K562 (cell line): ENCODE measurements around the gene GTF3C6. TPM values are rescaled to one million over a fixed set of nuclear protein-coding genes. Genes with fewer than 3 reads are reported as not detected.
"Not testable (repeated sequence)": the region's sequence is repeated elsewhere in the genome, so short reads cannot be mapped to it uniquely, and the experiment has no call there.

Source experiments
- ATAC-seq: fragments of 200-7000 bp; cut with Tn5 transposase; 3 replicates; pipeline ENCODE4 v1.9.1; 2020; ENCODE audit warnings: moderate library complexity
- BruUV-seq: library from RNA; stranded (reverse); fragments of 400-500 nt; replicated peaks from 2 replicates; lab custom pipeline; 2021; lab: Mats Ljungman, UMichigan
- CTCF ChIA-PET: fragments of 300-600 bp; formaldehyde crosslinking; extraction: SDS; loops from one replicate; lab custom pipeline; 2021; ENCODE audit warnings: low intra/inter-chr PET ratio; lab: Yijun Ruan, JAX
- POLR2A ChIA-PET: fragments of 300-600, 350-650 bp; sonication (Branson Sonifier 250); formaldehyde crosslinking; extraction: SDS; loops from one replicate; lab custom pipeline; 2021; ENCODE audit warnings: antibody characterized with exemption, inconsistent platforms; lab: Yijun Ruan, JAX
- DNase-seq, 4 experiments: peaks; one replicate each; pipeline versions ENCODE4 v3.0.0 to v3.0.0-alpha.2; 2011 to 2018; ENCODE audit warnings: low spot score in 3 of 4, mixed read lengths in 3 of 4; ENCODE audit errors: extremely low read depth in 1 of 4
- FAIRE-seq: peaks from 2 replicates; lab custom pipeline; 2011; peaks lifted over from hg19 to GRCh38; lab: Jason Lieb, UNC
- H2AFZ ChIP-seq: 2 replicates; pipeline ENCODE4 v1.6.0; 2011; ENCODE audit warnings: low read depth, low read length, control low read depth, inconsistent platforms
- H3K27ac ChIP-seq: fragments of 200-600 bp; 3 replicates; pipeline ENCODE4 v1.8.0; 2011; ENCODE audit warnings: low read depth, mild to moderate bottlenecking, control low read depth, inconsistent platforms, low read length, moderate library complexity, mixed read lengths; ENCODE audit errors: extremely low read depth
- H3K27me3 ChIP-seq, 2 experiments: fragments of 300-600 bp in 1 of 2; 2 replicates in 1 of 2; 3 replicates in 1 of 2; pipeline versions ENCODE4 v1.6.0 to v1.8.0; 2011; ENCODE audit warnings: inconsistent platforms in 2 of 2, low read length in 2 of 2, mild to moderate bottlenecking in 1 of 2, mixed read lengths in 1 of 2, moderate library complexity in 1 of 2; ENCODE audit not compliant: control insufficient read depth in 2 of 2, insufficient read depth in 2 of 2
- H3K36me3 ChIP-seq: fragments of 300-600 bp; 3 replicates; pipeline ENCODE4 v1.8.0; 2011; ENCODE audit warnings: mild to moderate bottlenecking, low read length, inconsistent platforms; ENCODE audit not compliant: control insufficient read depth, insufficient read depth
- H3K4me1 ChIP-seq, 2 experiments: fragments of 200-600 bp in 1 of 2; replicated peaks in 1 of 2; 2 replicates in 1 of 2; 3 replicates in 1 of 2; pipeline versions ENCODE4 v1.5.1 to v1.8.0; 2011; ENCODE audit warnings: inconsistent platforms in 2 of 2, low read length in 2 of 2, mild to moderate bottlenecking in 1 of 2, mixed read lengths in 1 of 2, moderate library complexity in 1 of 2; ENCODE audit not compliant: control insufficient read depth in 2 of 2, insufficient read depth in 2 of 2
- H3K4me2 ChIP-seq: 2 replicates; pipeline ENCODE4 v1.6.1; 2011; ENCODE audit warnings: low read length, control low read depth, inconsistent platforms, mixed read lengths; ENCODE audit not compliant: insufficient read depth
- H3K4me3 ChIP-seq: fragments of 200-600 bp; sonication (generic), shearing (Covaris generic); 2 replicates; pipeline ENCODE4 v1.5.1; 2016; ENCODE audit warnings: control low read depth, inconsistent platforms
- H3K79me2 ChIP-seq: fragments of 200-600 bp; 3 replicates; pipeline ENCODE4 v1.8.0; 2011; ENCODE audit warnings: low read length, inconsistent platforms; ENCODE audit not compliant: control insufficient read depth, insufficient read depth
- H3K9ac ChIP-seq, 2 experiments: 2 replicates each; pipeline versions ENCODE4 v1.6.0 to v1.6.1; 2011; ENCODE audit warnings: low read depth in 2 of 2, low read length in 2 of 2, control low read depth in 1 of 2, inconsistent platforms in 1 of 2, mild to moderate bottlenecking in 1 of 2, mixed read lengths in 1 of 2; ENCODE audit not compliant: insufficient read depth in 1 of 2
- H3K9me1 ChIP-seq: one replicate; pipeline ENCODE4 v1.6.0; 2011; ENCODE audit warnings: inconsistent platforms, mild to moderate bottlenecking, low read length, moderate library complexity; ENCODE audit not compliant: control insufficient read depth, insufficient read depth
- H3K9me3 ChIP-seq: replicated peaks from 2 replicates; pipeline ENCODE4 v1.5.1; 2011; ENCODE audit warnings: low read depth, low read length, inconsistent platforms; ENCODE audit not compliant: control insufficient read depth, insufficient read depth
- H4K20me1 ChIP-seq: replicated peaks from 2 replicates; pipeline ENCODE4 v1.6.1; 2011; ENCODE audit warnings: low read length, inconsistent platforms, mixed read lengths; ENCODE audit not compliant: control insufficient read depth, insufficient read depth
- CBFA2T2 ChIP-seq: fragments of 450-650 bp; conservative IDR thresholded peaks from 2 replicates; pipeline ENCODE4 v1.6.1; 2017; ENCODE audit warnings: mild to moderate bottlenecking
- STAT5A ChIP-seq: IDR thresholded peaks from 2 replicates; pipeline ENCODE4 v1.6.1; 2012; ENCODE audit warnings: low read length, inconsistent platforms, borderline replicate concordance
- TBL1XR1 ChIP-seq, 2 experiments: IDR thresholded peaks; 2 replicates each; pipeline ENCODE4 v1.6.1; 2012; ENCODE audit warnings: improper control_type of control experiment in 2 of 2, low read length in 2 of 2, mild to moderate bottlenecking in 1 of 2
- TRIM24 ChIP-seq, 2 experiments: fragments of 450-650 bp; IDR thresholded peaks; 2 replicates each; pipeline ENCODE4 v1.6.1; 2016
- WGBS: fragments of 100-300 bp; shearing (Covaris generic); methylation state at CpG from one replicate; pipeline ENCODE4 v1.1.6; 2016; ENCODE audit warnings: low coverage, mixed read lengths; ENCODE audit not compliant: insufficient coverage; ENCODE audit errors: missing lambda C conversion rate; 5-methylcytosine and 5-hydroxymethylcytosine counted together
- in situ Hi-C: fragments of 300-500 bp; cut with MboI; formaldehyde crosslinking; loops from 4 replicates; pipeline ENCODE4 v1.15.0; 2018; ENCODE audit warnings: inconsistent platforms, mixed read lengths
- intact Hi-C: fragments of 100-400 bp; cut with micrococcal nuclease; formaldehyde crosslinking; loops from 2 replicates; pipeline ENCODE4 v1.14.2; 2022
- polyA plus RNA-seq, 8 experiments: library from polyadenylated mRNA; depleted of rRNA in 4 of 8; stranded (reverse) in 5 of 8; unstranded in 3 of 8; fragments of >200 nt; fragmentation: Nextera tagmentation in 2 of 8; fragmentation: Illumina TruSeq in 1 of 8; extraction: Ambion mirVana in 2 of 8; extraction: Trizol in 1 of 8; gene quantifications; 2 replicates each; pipeline versions ENCODE4 v1.2.1 to v1.2.3, GENCODE V29; 2011 to 2014; ENCODE audit warnings: inconsistent platforms in 1 of 8, missing spikeins in 1 of 8
- total RNA-seq, 7 experiments: library from RNA; depleted of rRNA in 6 of 7; stranded (reverse); fragments of >200 nt in 6 of 7; fragmentation: Illumina TruSeq in 2 of 7; extraction: Trizol in 2 of 7; gene quantifications; 2 replicates each; pipeline versions ENCODE4 v1.2.1 to v1.2.3, GENCODE V29; 2011 to 2021; ENCODE audit warnings: low replicate concordance in 1 of 7
- TF ChIP-seq, protein P1 (sequence below): fragments of 450-650 bp; IDR thresholded peaks from 2 replicates; pipeline ENCODE4 v1.6.1; 2016

The GTF3C6 gene
- total and polyA plus RNA-seq, 9 of the 15 experiments (the other 6 are each of a cell fraction or from before 2014, with no cell fraction given) = 37.6 to 140 (median 111) TPM

DNA sequence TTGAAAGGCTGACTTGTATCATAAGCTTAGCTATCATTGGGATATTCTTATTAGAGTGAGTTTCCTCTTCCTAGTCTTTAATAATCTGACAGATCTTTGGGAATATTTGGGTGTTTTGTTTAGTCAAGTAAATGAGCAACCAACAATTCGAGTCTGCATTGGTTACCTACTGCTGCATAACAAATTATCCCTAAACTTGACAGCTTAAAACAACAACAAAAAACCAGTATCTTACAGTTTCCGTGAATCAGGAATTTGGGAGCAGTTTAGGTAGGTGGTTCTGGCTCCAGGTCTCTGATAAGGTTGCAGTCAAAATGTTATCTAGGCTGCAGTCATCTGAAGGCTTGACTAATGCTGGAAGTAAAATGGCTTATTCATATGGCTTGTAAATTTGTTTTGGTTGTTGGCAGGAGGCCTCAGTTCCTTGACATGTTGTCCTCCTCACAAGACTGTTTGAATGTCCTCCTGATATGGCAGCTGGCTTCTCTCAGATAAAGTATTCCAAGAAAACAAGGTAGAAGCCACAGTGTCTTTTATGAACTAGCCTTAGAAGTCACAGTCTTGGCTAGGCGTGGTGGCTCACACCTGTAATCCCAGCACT, 7.2 kb downstream of the GTF3C6 start (continued):
- TF ChIP-seq, protein P1, sequence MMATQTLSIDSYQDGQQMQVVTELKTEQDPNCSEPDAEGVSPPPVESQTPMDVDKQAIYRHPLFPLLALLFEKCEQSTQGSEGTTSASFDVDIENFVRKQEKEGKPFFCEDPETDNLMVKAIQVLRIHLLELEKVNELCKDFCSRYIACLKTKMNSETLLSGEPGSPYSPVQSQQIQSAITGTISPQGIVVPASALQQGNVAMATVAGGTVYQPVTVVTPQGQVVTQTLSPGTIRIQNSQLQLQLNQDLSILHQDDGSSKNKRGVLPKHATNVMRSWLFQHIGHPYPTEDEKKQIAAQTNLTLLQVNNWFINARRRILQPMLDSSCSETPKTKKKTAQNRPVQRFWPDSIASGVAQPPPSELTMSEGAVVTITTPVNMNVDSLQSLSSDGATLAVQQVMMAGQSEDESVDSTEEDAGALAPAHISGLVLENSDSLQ = peak; percentile 8; the same call in 1 of the 2 replicates
- TF ChIP-seq TRIM24 (IDR thresholded peaks at IDR 0.05) (peak; percentile 58 to 89; a peak in 3 of 4 replicates), CBFA2T2 (peak; percentile 82), STAT5A (peak; percentile 74), TBL1XR1 (IDR thresholded peaks at IDR 0.05; ENCODE audit: low read length in 2 of 2) (0 out of 4 replicates have a peak, but pooled peaks of 1 of the 2 experiments have one; percentile 16)

DNA sequence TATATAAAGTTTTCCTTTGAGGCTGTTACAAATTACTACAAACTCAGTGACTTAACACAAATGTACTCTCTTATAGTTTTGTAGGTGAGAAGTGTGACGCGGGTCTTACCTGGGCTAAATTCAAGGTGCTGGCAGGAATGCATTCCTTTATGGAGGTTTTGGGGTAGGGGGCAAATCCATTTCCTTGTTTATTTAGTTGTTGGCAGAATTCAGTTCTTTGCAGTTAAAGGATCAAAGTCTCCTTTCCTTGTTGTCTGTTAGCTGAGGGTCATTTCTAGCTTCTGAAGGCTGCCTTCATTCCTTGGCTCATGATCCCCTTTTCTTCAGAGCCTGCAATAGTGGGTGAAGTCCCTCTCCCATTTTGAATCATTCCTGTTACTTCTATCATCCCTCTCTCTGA, 10.2 kb downstream of the GTF3C6 start:
- intact Hi-C loops, CTCF ChIA-PET, H3K4me3 ChIP-seq, H3K4me1 ChIP-seq, H3K9ac ChIP-seq, BruUV-seq, H3K27me3 ChIP-seq, FAIRE-seq, H3K4me2 ChIP-seq, H3K9me1 ChIP-seq, in situ Hi-C loops, ATAC-seq, DNase-seq, H3K27ac ChIP-seq, H4K20me1 ChIP-seq, H3K79me2 ChIP-seq, H2AFZ ChIP-seq: not testable (repeated sequence)
- 90% methylated on average over 2 of the region's 2 CpGs for WGBS
- Histone ChIP-seq H3K9me3 (peaks cover 12% of the 10 kb centered on the region), H3K36me3 (peaks cover 35% of the 10 kb centered on the region)
- POLR2A ChIA-PET = interaction anchor here (7.5 kb wide), 1 partner anchor 10 kb away, joined by 57 read pairs; the partner anchor contains the start of gene GTF3C6
